Upper lobe of left lung (tissue), 6 donors: ENCODE results near the gene NFASC. TPM values are rescaled to one million over a fixed set of nuclear protein-coding genes. Genes with fewer than 3 reads are reported as not detected.

ENCODE experiments used
- ATAC-seq, 2 donors: fragments of 200-7000 bp; cut with Tn5 transposase; one replicate each; pipeline ENCODE4 v1.9.1; 2022; ENCODE audit warnings: mild to moderate bottlenecking in 2 of 2, moderate library complexity in 2 of 2; ENCODE audit not compliant: low FRiP score in 2 of 2
- DNase-seq, 2 donors: peaks; one replicate each; pipeline ENCODE4 v3.0.0-alpha.2; 2019 to 2020
- H3K27ac ChIP-seq, 4 donors: fragments of 200-600 bp; sonication (generic); one replicate each; pipeline ENCODE4 v1.5.1; 2016 to 2019
- H3K27me3 ChIP-seq, 4 donors: fragments of 200-600 bp; sonication (generic); one replicate each; pipeline ENCODE4 v1.5.1; 2017 to 2019
- H3K36me3 ChIP-seq, 4 donors: fragments of 200-600 bp; sonication (generic); one replicate each; pipeline ENCODE4 v1.5.1; 2016 to 2019
- H3K4me1 ChIP-seq, 4 donors: fragments of 200-600 bp; sonication (generic); one replicate each; pipeline ENCODE4 v1.5.1; 2018 to 2019
- H3K4me3 ChIP-seq, 4 donors: fragments of 200-600 bp; sonication (generic); one replicate each; pipeline ENCODE4 v1.5.1; 2017 to 2019; ENCODE audit warnings: mild to moderate bottlenecking in 2 of 4, moderate library complexity in 1 of 4
- H3K9me3 ChIP-seq, 4 donors: fragments of 200-600 bp; sonication (generic); one replicate each; pipeline ENCODE4 v1.5.1; 2018 to 2019
- CTCF ChIP-seq, 6 experiments: fragments of 450-650 bp in 4 of 6; fragments of 200-600 bp in 2 of 6; sonication (generic) in 2 of 6; IDR thresholded peaks; one replicate each; pipeline ENCODE4 v1.5.1; 2016 to 2019; ENCODE audit warnings: antibody characterized with exemption in 6 of 6
- EP300 ChIP-seq, 4 donors: sonication (generic); formaldehyde crosslinking; IDR thresholded peaks; one replicate each; pipeline ENCODE4 v1.5.1; 2017; ENCODE audit warnings: antibody characterized with exemption in 4 of 4, control low read depth in 2 of 4
- POLR2A ChIP-seq, 4 donors: fragments of 450-650 bp; IDR thresholded peaks; one replicate each; pipeline ENCODE4 v1.5.1; 2016 to 2017; ENCODE audit warnings: antibody characterized with exemption in 4 of 4, mild to moderate bottlenecking in 2 of 4
- POLR2AphosphoS5 ChIP-seq, 2 donors: sonication (generic); formaldehyde crosslinking; IDR thresholded peaks; one replicate each; pipeline ENCODE4 v1.5.1; 2017; ENCODE audit warnings: antibody characterized with exemption in 2 of 2
- WGBS, 2 donors: methylation state at CpG; one replicate each; pipeline ENCODE4 v1.1.5; 2017 to 2018; 5-methylcytosine and 5-hydroxymethylcytosine counted together
- total RNA-seq, 6 donors: library from RNA; depleted of rRNA in 4 of 6; stranded (reverse); fragments of >200 nt in 4 of 6; gene quantifications; one replicate each; pipeline versions ENCODE4 v1.1.0 to v1.2.1, GENCODE V29; 2016 to 2021
- donor health status: DM: no; HTN: no; CAD: no; lungs with moderate emphysema.
- donor health status: DM: no; HTN: yes; CAD: no; lungs with severe emphysema.

The NFASC gene
- total RNA-seq, 6 donors from 2014 or later: 5.5 to 16.8 (median 6.9) TPM

- 83 to 89% methylated on average over 3 of the region's 3 CpGs for WGBS, 2 donors
- Histone ChIP-seq H3K27me3 (no peaks in the 10 kb centered on the region), H3K36me3 (no peaks in the 10 kb centered on the region), H3K4me3 (no peak overlapping the region), H3K9me3 (no peaks in the 10 kb centered on the region), H3K4me1 (no peaks in the 10 kb centered on the region), H3K27ac (no peak overlapping the region)
- ATAC-seq (no peak), DNase-seq (no peak)
- TF ChIP-seq POLR2AphosphoS5 (IDR thresholded peaks at IDR 0.05): no peak
- TF ChIP-seq POLR2A (IDR thresholded peaks at IDR 0.05): no peak
- TF ChIP-seq CTCF (IDR thresholded peaks at IDR 0.05): no peak
- no peak for TF ChIP-seq EP300 (IDR thresholded peaks at IDR 0.05)
Observed at GRCh38 chr1:204909109-204909508, 38.4 kb downstream of the NFASC start.

GRCh38 chr1:204915861-204916495 lies 45.3 kb downstream of the NFASC start:
- no peak for ATAC-seq
- H3K4me3 ChIP-seq: no peak overlapping the region
- WGBS, 2 donors: 25 to 26% methylated on average over 5 of the region's 5 CpGs
- H3K4me1 ChIP-seq: no peaks in the 10 kb centered on the region
- no peak overlapping the region for H3K27ac ChIP-seq
- no peaks in the 10 kb centered on the region for H3K9me3 ChIP-seq
- DNase-seq: no peak
- TF ChIP-seq POLR2AphosphoS5 (IDR thresholded peaks at IDR 0.05): no peak
- TF ChIP-seq EP300 (IDR thresholded peaks at IDR 0.05): no peak
- TF ChIP-seq POLR2A (IDR thresholded peaks at IDR 0.05): no peak
- no peak for TF ChIP-seq CTCF (IDR thresholded peaks at IDR 0.05)
- H3K36me3 ChIP-seq: no peaks in the 10 kb centered on the region
- H3K27me3 ChIP-seq: no peaks in the 10 kb centered on the region

- no peak for ATAC-seq
- no peak overlapping the region for H3K27ac ChIP-seq
- no peaks in the 10 kb centered on the region for H3K4me1 ChIP-seq
- TF ChIP-seq POLR2A (IDR thresholded peaks at IDR 0.05) (no peak), CTCF (IDR thresholded peaks at IDR 0.05) (no peak), EP300 (IDR thresholded peaks at IDR 0.05) (no peak), POLR2AphosphoS5 (IDR thresholded peaks at IDR 0.05) (no peak)
- DNase-seq: no peak
- no peaks in the 10 kb centered on the region for H3K9me3 ChIP-seq
- H3K4me3 ChIP-seq: no peak overlapping the region
- no peaks in the 10 kb centered on the region for H3K27me3 ChIP-seq
- WGBS, 2 donors: 86 to 100% methylated on average over 2 of the region's 2 CpGs
- H3K36me3 ChIP-seq: no peaks in the 10 kb centered on the region
Observed at GRCh38 chr1:204917802-204918201, 47.1 kb downstream of the NFASC start.

GRCh38 chr1:204920511-204920910 lies 49.8 kb downstream of the NFASC start:
- no peaks in the 10 kb centered on the region for H3K9me3 ChIP-seq
- WGBS, 2 donors: 52 to 62% methylated on average over 3 of the region's 3 CpGs
- ATAC-seq: no peak
- TF ChIP-seq CTCF (IDR thresholded peaks at IDR 0.05): no peak
- TF ChIP-seq POLR2A (IDR thresholded peaks at IDR 0.05): no peak
- TF ChIP-seq EP300 (IDR thresholded peaks at IDR 0.05): no peak
- TF ChIP-seq POLR2AphosphoS5 (IDR thresholded peaks at IDR 0.05): no peak
- H3K27ac ChIP-seq: no peak overlapping the region
- H3K4me1 ChIP-seq: no peaks in the 10 kb centered on the region
- no peak for DNase-seq
- no peaks in the 10 kb centered on the region for H3K36me3 ChIP-seq
- no peaks in the 10 kb centered on the region for H3K27me3 ChIP-seq
- H3K4me3 ChIP-seq: no peak overlapping the region

GRCh38 chr1:204920967-204921366 lies 50.3 kb downstream of the NFASC start:
- no peak for TF ChIP-seq POLR2A (IDR thresholded peaks at IDR 0.05)
- TF ChIP-seq EP300 (IDR thresholded peaks at IDR 0.05): no peak
- WGBS, 2 donors: 73 to 84% methylated on average over 6 to 7 of the region's 7 CpGs

More at GRCh38 chr1:204920967-204921366, 50.3 kb downstream of the NFASC start:
- H3K27me3 ChIP-seq: no peaks in the 10 kb centered on the region
- H3K9me3 ChIP-seq: no peaks in the 10 kb centered on the region
- no peaks in the 10 kb centered on the region for H3K4me1 ChIP-seq
- ATAC-seq: no peak
- no peaks in the 10 kb centered on the region for H3K36me3 ChIP-seq
- H3K4me3 ChIP-seq: no peak overlapping the region
- H3K27ac ChIP-seq: no peak overlapping the region
- no peak for DNase-seq
